ENCODE results near the gene MRPL55. TPM values are rescaled to one million over a fixed set of nuclear protein-coding genes. Genes with fewer than 3 reads are reported as not detected.

The MRPL55 gene
- total RNA-seq, 1 experiment from 2014 or later, result 343 TPM

GRCh38 chr1:228139406-228139930 is 30.4 kb upstream of the MRPL55 start:
- Histone ChIP-seq H2AFZ (ENCODE audit: low read length) (peak overlapping the region; percentile 91), H4K20me1 (ENCODE audit: low read length) (peaks cover 36% of the 10 kb centered on the region), H3K9me3 (ENCODE audit: low read length) (no peaks in the 10 kb centered on the region), H3K4me1 (ENCODE audit: insufficient read depth, low read length) (peaks cover 23% of the 10 kb centered on the region), H3K9ac (ENCODE audit: low read length) (peak overlapping the region; percentile 71), H3K79me2 (ENCODE audit: low read length) (peaks cover 43% of the 10 kb centered on the region), H3K27ac (ENCODE audit: low read length) (peak overlapping the region; percentile 37), H3K27me3 (ENCODE audit: low read length) (no peaks in the 10 kb centered on the region), H3K36me3 (ENCODE audit: low read depth, low read length) (no peaks in the 10 kb centered on the region), H3F3A (ENCODE audit: low read length, unreplicated experiment) (no peaks in the 10 kb centered on the region), H3K4me2 (ENCODE audit: low read length) (peak overlapping the region; percentile 81), H3K4me3 (ENCODE audit: low read length) (peak overlapping the region; percentile 69), H3K9me2 (replicated peaks; ENCODE audit: low read length) (no peaks in the 10 kb centered on the region)
- ATAC-seq (no peak), DNase-seq (no peak)
- no peak for TF ChIP-seq EZH2 (IDR thresholded peaks at IDR 0.05; ENCODE audit: low read length, unreplicated experiment)
- TF ChIP-seq CTCF (conservative IDR thresholded peaks at IDR 0.05; ENCODE audit: low read depth, low read length), result no peak
- no peak for TF ChIP-seq EZH2phosphoT487 (IDR thresholded peaks at IDR 0.05; ENCODE audit: borderline replicate concordance, low read length)
- POLR2A ChIA-PET (ENCODE audit: unreplicated experiment), result no interaction called here
- intact Hi-C loops (cut with micrococcal nuclease), result loop anchor here (1.0 kb wide), 1 partner anchor 8 kb away; no protein-coding TSS in a partner anchor
- BruUV-seq (replicated peaks), result TSS peak; percentile 82
- CTCF ChIA-PET, result no interaction called here

GRCh38 chr1:228136901-228137300 is 27.8 kb upstream of the MRPL55 start:
- H3F3A ChIP-seq (ENCODE audit: low read length, unreplicated experiment), result no peaks in the 10 kb centered on the region
- H2AFZ ChIP-seq (ENCODE audit: low read length), result no peak overlapping the region
- TF ChIP-seq CTCF (conservative IDR thresholded peaks at IDR 0.05; ENCODE audit: low read depth, low read length) (no peak), EZH2phosphoT487 (IDR thresholded peaks at IDR 0.05; ENCODE audit: borderline replicate concordance, low read length) (no peak), EZH2 (IDR thresholded peaks at IDR 0.05; ENCODE audit: low read length, unreplicated experiment) (no peak)
- H3K36me3 ChIP-seq (ENCODE audit: low read depth, low read length), result no peaks in the 10 kb centered on the region
- no peak overlapping the region for H3K4me2 ChIP-seq (ENCODE audit: low read length)
- peaks cover 11% of the 10 kb centered on the region for H3K4me1 ChIP-seq (ENCODE audit: insufficient read depth, low read length)
- H3K27ac ChIP-seq (ENCODE audit: low read length), result no peak overlapping the region
- no peak overlapping the region for H3K4me3 ChIP-seq (ENCODE audit: low read length)
- no peaks in the 10 kb centered on the region for H3K9me2 ChIP-seq (replicated peaks; ENCODE audit: low read length)
- ChIA-PET CTCF (no interaction called here), POLR2A (ENCODE audit: unreplicated experiment) (interaction anchor here (0.6 kb wide), 1 partner anchor 29 kb away, joined by 11 read pairs; the partner anchor contains the start of gene IBA57)
- H3K79me2 ChIP-seq (ENCODE audit: low read length), result peaks cover 18% of the 10 kb centered on the region
- peak; percentile 44 for DNase-seq
- no peak overlapping the region for H3K9ac ChIP-seq (ENCODE audit: low read length)
- H4K20me1 ChIP-seq (ENCODE audit: low read length), result peaks cover 10% of the 10 kb centered on the region
- H3K9me3 ChIP-seq (ENCODE audit: low read length), result no peaks in the 10 kb centered on the region
- ATAC-seq, result no peak
- no peaks in the 10 kb centered on the region for H3K27me3 ChIP-seq (ENCODE audit: low read length)
- BruUV-seq (replicated peaks), result no TSS peak
- intact Hi-C loops (cut with micrococcal nuclease), result no loop called here

GRCh38 chr1:228134591-228134990 is 25.5 kb upstream of the MRPL55 start:
- intact Hi-C loops (cut with micrococcal nuclease), result no loop called here
- TF ChIP-seq CTCF (conservative IDR thresholded peaks at IDR 0.05; ENCODE audit: low read depth, low read length) (no peak), EZH2phosphoT487 (IDR thresholded peaks at IDR 0.05; ENCODE audit: borderline replicate concordance, low read length) (no peak), EZH2 (IDR thresholded peaks at IDR 0.05; ENCODE audit: low read length, unreplicated experiment) (no peak)
- Histone ChIP-seq H2AFZ (ENCODE audit: low read length) (no peak overlapping the region), H4K20me1 (ENCODE audit: low read length) (no peaks in the 10 kb centered on the region), H3K36me3 (ENCODE audit: low read depth, low read length) (no peaks in the 10 kb centered on the region), H3K27me3 (ENCODE audit: low read length) (no peaks in the 10 kb centered on the region), H3K4me1 (ENCODE audit: insufficient read depth, low read length) (peaks cover 12% of the 10 kb centered on the region), H3K79me2 (ENCODE audit: low read length) (no peaks in the 10 kb centered on the region), H3K9me3 (ENCODE audit: low read length) (no peaks in the 10 kb centered on the region), H3F3A (ENCODE audit: low read length, unreplicated experiment) (peaks cover 5% of the 10 kb centered on the region), H3K9ac (ENCODE audit: low read length) (no peak overlapping the region), H3K9me2 (replicated peaks; ENCODE audit: low read length) (no peaks in the 10 kb centered on the region), H3K4me2 (ENCODE audit: low read length) (no peak overlapping the region), H3K27ac (ENCODE audit: low read length) (no peak overlapping the region), H3K4me3 (ENCODE audit: low read length) (no peak overlapping the region)
- ATAC-seq, result no peak
- DNase-seq, result no peak
- POLR2A ChIA-PET (ENCODE audit: unreplicated experiment), result no interaction called here
- CTCF ChIA-PET, result no interaction called here
- no TSS peak for BruUV-seq (replicated peaks)
